ENCODE measurements around the gene CLPTM1L.
"Not testable (repeated sequence)": the region's sequence is repeated elsewhere in the genome, so short reads cannot be mapped to it uniquely, and the experiment has no call there.

CLPTM1L gene

GRCh38 chr5:1380011-1380817 is 35.3 kb upstream of the CLPTM1L start:
- DNase-seq = peak; percentile 44

- DNase-seq = no peak
These were observed 34.2 kb upstream of the CLPTM1L start for GRCh38 chr5:1378866-1379659.

DNA sequence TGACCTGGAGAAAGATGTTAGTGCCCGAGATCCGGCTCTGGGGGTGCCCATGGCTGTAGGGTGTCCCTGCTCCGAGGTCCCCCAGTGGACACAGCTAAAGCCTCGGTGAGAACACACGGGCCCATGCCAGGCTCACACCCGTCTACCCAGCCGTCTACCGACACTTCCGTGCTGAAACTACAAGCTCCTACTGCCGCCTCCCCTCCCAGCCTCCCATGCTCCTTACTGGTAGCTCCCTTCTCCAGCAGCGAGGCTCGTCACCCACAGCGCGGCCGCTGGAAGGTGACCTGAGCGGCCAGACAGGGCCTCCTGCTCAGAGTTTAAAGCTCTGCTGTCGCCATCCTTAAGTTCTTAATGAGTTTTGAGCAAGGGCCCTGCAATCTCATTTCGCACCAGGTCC is 33.2 kb upstream of the CLPTM1L start:
- DNase-seq = no peak

- no peak for DNase-seq
These were observed 32.1 kb upstream of the CLPTM1L start for GRCh38 chr5:1376981-1377380.

DNA sequence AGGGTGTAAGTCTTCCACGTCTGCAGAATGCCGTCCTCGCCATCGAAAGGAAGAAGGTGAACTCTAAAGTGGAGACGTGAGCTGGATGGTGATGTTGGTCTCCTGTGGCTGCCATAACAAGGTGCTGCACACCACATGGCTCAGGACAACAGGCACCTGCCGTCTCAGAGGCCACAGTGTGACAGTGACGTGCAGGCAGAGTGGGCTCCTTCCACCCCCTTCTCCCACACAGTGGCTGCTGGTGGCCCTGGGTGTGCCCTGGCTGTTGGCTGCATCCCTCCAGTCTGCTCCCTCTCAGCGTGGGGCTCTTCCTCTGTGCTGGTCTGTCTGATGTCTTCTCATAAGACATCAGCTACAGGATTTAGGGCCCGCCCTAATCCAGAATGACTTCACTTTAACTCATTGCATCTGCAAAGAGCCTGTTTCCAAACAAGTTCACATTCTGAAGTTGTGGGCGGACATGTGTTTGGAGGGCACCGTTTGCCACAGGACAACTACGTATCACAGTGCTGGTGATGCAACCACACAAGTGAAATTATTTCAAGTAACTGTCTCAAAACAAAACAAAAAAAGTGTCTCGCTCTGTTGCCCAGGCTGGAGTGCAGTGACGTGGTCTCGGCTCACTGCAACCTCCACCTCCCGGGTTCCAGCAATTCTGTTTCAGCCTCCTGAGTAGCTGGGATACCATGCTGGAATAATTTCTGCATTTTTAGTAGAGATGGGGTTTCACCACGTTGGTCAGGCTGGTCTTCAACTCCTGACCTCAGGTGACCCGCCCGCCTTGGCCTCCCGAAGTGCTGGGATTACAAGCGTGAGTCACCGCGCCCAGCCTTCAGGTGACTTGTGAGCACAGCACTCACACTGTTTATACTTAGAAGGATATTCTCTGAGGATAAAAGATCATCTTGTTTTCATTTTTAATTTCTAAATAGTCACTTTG is 31.2 kb upstream of the CLPTM1L start:
- no peak for DNase-seq

GRCh38 chr5:1374679-1375055 is 29.8 kb upstream of the CLPTM1L start:
- DNase-seq = no peak

- DNase-seq = no peak
These were observed 29.3 kb upstream of the CLPTM1L start for GRCh38 chr5:1374030-1374678.

DNA sequence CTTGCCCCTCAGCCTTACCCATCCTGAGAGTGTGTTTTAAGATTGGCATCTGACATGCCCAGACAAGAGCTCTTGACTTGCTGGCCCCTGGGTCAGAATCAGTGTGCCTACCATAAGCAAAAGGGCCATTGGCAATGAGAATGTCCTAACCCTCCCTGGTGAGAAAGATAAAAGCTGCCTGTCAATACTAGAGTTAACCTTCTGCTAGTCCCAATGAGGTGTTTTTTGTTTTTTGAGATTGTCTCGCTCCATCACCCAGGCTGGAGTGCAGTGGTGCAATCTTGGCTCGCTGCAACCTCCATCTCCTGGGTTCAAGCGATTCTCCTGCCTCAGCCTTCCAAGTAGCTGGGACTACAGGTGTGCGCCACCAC is 27.1 kb upstream of the CLPTM1L start:
- not testable (repeated sequence) for DNase-seq

- no peak for DNase-seq
These were observed 26.5 kb upstream of the CLPTM1L start for GRCh38 chr5:1371218-1371971.

DNA sequence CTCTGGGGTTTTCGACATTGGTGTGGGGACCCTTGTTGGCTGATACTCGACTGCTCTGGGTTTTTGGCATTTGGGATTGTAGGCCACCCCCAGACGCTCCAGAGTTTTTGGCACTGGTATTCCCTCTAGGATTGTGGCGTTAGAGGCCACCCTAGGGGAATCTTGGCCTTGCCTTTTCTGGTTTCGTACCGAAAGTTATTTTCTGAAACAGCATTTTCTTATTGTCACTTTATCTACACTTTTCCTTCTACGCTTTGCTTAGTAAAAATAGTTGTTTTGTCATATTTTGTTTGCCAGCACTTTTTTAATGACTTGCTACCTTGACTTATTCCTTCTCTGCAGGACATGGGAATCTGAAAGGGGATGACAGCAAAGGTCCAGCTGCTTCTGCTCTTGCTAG is 25.1 kb upstream of the CLPTM1L start:
- no peak for DNase-seq

DNA sequence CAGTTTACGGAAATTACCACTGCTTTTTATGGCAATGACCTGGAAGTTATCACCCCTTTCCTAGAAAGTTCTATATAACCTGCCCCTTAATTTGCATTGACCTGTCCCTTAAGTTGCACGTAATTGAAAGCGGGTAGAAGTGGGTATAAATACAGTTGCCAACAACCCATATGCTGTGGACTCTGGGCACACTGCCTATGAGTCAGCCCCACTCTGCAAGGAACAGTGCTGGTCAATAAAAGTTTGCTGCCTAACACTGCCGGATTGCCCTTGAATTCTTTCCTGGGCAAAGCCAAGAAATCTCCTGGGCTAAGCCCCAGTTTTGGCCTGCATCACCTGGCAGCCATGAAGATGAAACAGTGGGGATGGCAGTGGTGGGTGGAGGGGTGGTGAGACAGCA is 23.9 kb upstream of the CLPTM1L start:
- no peak for DNase-seq

DNA sequence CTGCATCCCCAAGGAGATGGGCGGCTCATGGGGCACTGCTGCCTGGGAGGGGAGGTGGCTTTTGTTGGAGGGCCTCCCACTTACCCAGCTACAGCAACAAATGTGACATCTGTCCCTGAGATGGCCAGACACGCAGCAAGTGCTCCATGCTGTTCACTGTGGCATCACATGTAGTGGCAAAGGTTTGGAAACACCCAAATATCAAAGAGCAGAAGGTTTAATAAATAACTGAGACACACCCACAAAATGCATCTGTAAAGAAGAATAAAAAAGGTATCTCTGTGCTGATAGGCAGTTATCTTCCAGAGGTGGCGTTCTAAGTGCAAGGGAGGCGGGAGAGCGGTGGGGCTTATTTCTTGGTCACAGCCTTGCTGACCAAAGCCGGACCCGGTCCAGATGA is 23.3 kb upstream of the CLPTM1L start:
- no peak for DNase-seq

- no peak for DNase-seq
These were observed 22.2 kb upstream of the CLPTM1L start for GRCh38 chr5:1367149-1367548.

GRCh38 chr5:1366514-1366913 is 21.6 kb upstream of the CLPTM1L start:
- no peak for DNase-seq

DNA sequence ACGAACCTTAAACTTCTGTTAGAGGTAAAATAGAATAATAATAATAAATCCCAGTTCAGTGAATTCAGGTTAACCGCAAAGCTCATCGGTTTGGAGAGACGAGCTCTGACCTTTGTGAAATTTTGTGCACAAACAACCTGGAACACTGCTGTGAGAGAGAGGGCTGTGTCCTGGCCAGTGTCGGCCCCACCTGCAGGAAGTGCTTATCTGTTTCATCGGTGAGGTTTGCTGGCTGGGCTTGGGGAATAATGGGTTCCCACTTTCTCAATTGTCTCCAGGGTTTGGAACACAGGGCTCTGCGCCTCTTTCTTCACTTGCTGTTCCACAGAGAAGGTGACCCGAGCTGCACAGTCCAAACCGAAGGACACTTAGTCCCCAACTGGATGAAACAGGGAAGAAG is 19.3 kb upstream of the CLPTM1L start:
- no peak for DNase-seq

- DNase-seq = no peak
These were observed 18.7 kb upstream of the CLPTM1L start for GRCh38 chr5:1363581-1363980.

GRCh38 chr5:1363160-1363559 is 18.3 kb upstream of the CLPTM1L start:
- no peak for DNase-seq

DNA sequence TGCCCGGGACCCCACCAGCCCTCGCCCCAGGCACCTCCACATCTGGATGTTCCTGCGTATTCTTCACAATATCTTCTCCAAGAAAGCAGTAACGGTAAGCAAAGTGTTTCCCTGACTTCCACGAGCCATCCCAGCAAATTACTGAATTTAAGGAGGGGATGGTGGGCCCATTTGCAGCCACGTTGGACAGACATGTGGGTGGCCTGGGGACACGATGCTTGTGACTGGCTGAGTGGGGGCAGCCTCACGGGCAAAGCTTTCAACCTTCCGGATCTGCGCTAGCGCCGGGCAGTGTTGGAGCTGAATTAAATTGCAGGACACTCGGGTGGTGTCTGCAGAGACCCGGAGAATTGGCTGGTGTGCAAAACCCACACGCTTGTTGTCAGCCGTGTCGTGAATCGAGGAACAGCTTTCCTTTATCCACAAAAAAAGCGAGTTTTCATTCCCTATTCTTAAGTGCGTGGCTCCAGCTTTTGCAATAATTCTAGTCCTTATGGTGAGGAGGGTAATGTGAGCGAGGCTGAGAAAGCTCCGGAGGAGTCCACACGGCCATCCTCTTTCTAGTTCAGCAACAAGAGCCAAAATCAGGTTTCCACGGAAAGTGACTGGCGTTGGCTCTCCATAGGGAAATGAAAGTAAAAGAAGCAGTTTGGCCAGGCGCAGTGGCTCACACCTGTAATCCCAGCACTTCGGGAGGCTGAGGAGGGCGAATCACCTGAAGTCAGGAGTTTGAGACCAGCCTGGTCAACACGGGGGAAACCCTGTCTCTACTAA is 17.5 kb upstream of the CLPTM1L start:
- no peak for DNase-seq

DNA sequence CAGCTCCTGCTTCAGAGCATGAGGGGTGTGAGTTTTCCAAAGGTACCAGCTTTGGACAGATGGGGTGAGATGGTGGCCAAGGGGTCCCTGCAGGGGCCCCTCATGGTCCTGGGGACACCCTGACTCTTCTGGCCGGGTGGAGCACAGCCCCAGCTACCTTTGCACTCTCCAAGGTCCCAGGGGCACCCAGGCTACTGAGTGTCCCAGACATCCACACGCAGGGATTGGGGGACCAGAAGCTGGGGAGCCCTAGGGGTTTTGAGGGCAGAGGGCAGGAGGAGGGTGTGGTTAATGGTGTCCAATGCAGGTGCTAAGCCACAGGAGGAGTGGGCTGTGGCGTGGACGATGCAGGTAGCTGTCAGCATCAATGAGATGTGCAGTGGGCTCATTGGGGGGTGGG is 16.0 kb upstream of the CLPTM1L start:
- DNase-seq = no peak

DNA sequence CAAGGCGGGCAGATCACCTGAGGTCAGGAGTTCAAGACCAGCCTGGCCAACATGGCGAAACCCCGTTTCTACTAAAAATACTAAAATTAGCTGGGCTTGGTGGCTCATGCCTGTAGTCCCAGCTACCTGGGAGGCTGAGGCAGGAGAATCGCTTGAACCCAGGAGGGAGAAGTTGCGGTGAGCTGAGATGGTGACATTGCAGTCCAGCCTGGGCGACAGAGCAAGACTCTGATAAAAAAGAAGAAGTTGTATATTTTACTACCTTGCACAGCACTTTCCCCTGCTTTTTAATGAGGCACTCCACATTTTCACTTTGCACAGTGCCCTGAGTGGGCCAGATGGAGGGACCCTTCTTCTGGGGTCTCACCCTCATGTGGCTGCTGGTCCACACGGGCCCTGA is 15.5 kb upstream of the CLPTM1L start:
- not testable (repeated sequence) for DNase-seq

- DNase-seq = no peak
These were observed 14.8 kb upstream of the CLPTM1L start for GRCh38 chr5:1359713-1360112.
